ENCODE results near the gene NAB2.

NAB2 gene

GRCh38 chr12:57088354-57089270 is at the start of gene NAB2:
TSS of gene NAB2 (plus strand) at chr12:57089114. CDS start at chr12:57089272, 158 bp downstream.
- peak; percentile 53 for ATAC-seq
- TF ChIP-seq PPARA (CRISPR knock-in tag; IDR thresholded peaks at IDR 0.05; ENCODE audit: borderline replicate concordance) (no peak), ZFP3 (CRISPR knock-in tag; IDR thresholded peaks at IDR 0.05) (no peak), SNAI2 (CRISPR knock-in tag; IDR thresholded peaks at IDR 0.05) (no peak), ZC3H10 (CRISPR knock-in tag; IDR thresholded peaks at IDR 0.05) (no peak), ZNF565 (CRISPR knock-in tag; conservative IDR thresholded peaks at IDR 0.05; ENCODE audit: low read depth) (no peak), ESRRG (CRISPR knock-in tag; IDR thresholded peaks at IDR 0.05) (no peak), ISL1 (CRISPR knock-in tag; IDR thresholded peaks at IDR 0.05) (no peak), BACH2 (CRISPR knock-in tag; IDR thresholded peaks at IDR 0.05; ENCODE audit: borderline replicate concordance) (no peak), OSR1 (CRISPR knock-in tag; IDR thresholded peaks at IDR 0.05) (no peak), ZNF8 (CRISPR knock-in tag; IDR thresholded peaks at IDR 0.05) (no peak), CREB5 (CRISPR knock-in tag; IDR thresholded peaks at IDR 0.05; ENCODE audit: low read depth) (no peak)
- TF ChIP-seq, protein P1, sequence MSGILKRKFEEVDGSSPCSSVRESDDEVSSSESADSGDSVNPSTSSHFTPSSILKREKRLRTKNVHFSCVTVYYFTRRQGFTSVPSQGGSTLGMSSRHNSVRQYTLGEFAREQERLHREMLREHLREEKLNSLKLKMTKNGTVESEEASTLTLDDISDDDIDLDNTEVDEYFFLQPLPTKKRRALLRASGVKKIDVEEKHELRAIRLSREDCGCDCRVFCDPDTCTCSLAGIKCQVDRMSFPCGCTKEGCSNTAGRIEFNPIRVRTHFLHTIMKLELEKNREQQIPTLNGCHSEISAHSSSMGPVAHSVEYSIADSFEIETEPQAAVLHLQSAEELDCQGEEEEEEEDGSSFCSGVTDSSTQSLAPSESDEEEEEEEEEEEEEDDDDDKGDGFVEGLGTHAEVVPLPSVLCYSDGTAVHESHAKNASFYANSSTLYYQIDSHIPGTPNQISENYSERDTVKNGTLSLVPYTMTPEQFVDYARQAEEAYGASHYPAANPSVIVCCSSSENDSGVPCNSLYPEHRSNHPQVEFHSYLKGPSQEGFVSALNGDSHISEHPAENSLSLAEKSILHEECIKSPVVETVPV (CRISPR knock-in tag; IDR thresholded peaks at IDR 0.05) = no peak

GRCh38 chr12:57040211-57040610 is 48.7 kb upstream of the NAB2 start:
- no peak for ATAC-seq
- no peak for TF ChIP-seq ZNF565 (CRISPR knock-in tag; conservative IDR thresholded peaks at IDR 0.05; ENCODE audit: low read depth)
- no peak for TF ChIP-seq ZFP30 (CRISPR knock-in tag; IDR thresholded peaks at IDR 0.05)
- no peak for TF ChIP-seq TOX (CRISPR knock-in tag; IDR thresholded peaks at IDR 0.05; ENCODE audit: borderline replicate concordance)
- TF ChIP-seq ESRRG (CRISPR knock-in tag; IDR thresholded peaks at IDR 0.05) = no peak
- TF ChIP-seq SNAI2 (CRISPR knock-in tag; IDR thresholded peaks at IDR 0.05) = no peak
- no peak for TF ChIP-seq ISL1 (CRISPR knock-in tag; IDR thresholded peaks at IDR 0.05)
- TF ChIP-seq CSDC2 (CRISPR knock-in tag; IDR thresholded peaks at IDR 0.05) = no peak
- no peak for TF ChIP-seq POU6F1 (CRISPR knock-in tag; IDR thresholded peaks at IDR 0.05; ENCODE audit: borderline replicate concordance, low read depth)

- TF ChIP-seq ZNF70 (CRISPR knock-in tag; IDR thresholded peaks at IDR 0.05) (no peak), CSDC2 (CRISPR knock-in tag; IDR thresholded peaks at IDR 0.05) (no peak), ZNF8 (CRISPR knock-in tag; IDR thresholded peaks at IDR 0.05) (no peak), ZC3H10 (CRISPR knock-in tag; IDR thresholded peaks at IDR 0.05) (no peak), BACH2 (CRISPR knock-in tag; IDR thresholded peaks at IDR 0.05; ENCODE audit: borderline replicate concordance) (no peak), RARB (CRISPR knock-in tag; IDR thresholded peaks at IDR 0.05) (no peak), OSR1 (CRISPR knock-in tag; IDR thresholded peaks at IDR 0.05) (no peak), ARNTL (CRISPR knock-in tag; IDR thresholded peaks at IDR 0.05; ENCODE audit: borderline replicate concordance, low read depth) (no peak), GLIS3 (CRISPR knock-in tag; IDR thresholded peaks at IDR 0.05) (no peak), ZFP30 (CRISPR knock-in tag; IDR thresholded peaks at IDR 0.05) (no peak), ZNF565 (CRISPR knock-in tag; conservative IDR thresholded peaks at IDR 0.05; ENCODE audit: low read depth) (no peak), SNAI2 (CRISPR knock-in tag; IDR thresholded peaks at IDR 0.05) (no peak), CREB5 (CRISPR knock-in tag; IDR thresholded peaks at IDR 0.05; ENCODE audit: low read depth) (no peak)
- TF ChIP-seq, protein P2, sequence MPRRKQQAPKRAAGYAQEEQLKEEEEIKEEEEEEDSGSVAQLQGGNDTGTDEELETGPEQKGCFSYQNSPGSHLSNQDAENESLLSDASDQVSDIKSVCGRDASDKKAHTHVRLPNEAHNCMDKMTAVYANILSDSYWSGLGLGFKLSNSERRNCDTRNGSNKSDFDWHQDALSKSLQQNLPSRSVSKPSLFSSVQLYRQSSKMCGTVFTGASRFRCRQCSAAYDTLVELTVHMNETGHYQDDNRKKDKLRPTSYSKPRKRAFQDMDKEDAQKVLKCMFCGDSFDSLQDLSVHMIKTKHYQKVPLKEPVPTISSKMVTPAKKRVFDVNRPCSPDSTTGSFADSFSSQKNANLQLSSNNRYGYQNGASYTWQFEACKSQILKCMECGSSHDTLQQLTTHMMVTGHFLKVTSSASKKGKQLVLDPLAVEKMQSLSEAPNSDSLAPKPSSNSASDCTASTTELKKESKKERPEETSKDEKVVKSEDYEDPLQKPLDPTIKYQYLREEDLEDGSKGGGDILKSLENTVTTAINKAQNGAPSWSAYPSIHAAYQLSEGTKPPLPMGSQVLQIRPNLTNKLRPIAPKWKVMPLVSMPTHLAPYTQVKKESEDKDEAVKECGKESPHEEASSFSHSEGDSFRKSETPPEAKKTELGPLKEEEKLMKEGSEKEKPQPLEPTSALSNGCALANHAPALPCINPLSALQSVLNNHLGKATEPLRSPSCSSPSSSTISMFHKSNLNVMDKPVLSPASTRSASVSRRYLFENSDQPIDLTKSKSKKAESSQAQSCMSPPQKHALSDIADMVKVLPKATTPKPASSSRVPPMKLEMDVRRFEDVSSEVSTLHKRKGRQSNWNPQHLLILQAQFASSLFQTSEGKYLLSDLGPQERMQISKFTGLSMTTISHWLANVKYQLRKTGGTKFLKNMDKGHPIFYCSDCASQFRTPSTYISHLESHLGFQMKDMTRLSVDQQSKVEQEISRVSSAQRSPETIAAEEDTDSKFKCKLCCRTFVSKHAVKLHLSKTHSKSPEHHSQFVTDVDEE (CRISPR knock-in tag; IDR thresholded peaks at IDR 0.05) = no peak
- no peak for ATAC-seq
Measured at GRCh38 chr12:57040750-57041149, 48.2 kb upstream of the NAB2 start.

Measured in SK-N-SH treated with all-trans-retinoic acid at 6 μM for 48 hours (cell line).